Kidney (tissue), 14 donors: Measurements from ENCODE around the gene FGGY. TPM values are rescaled to one million over a fixed set of nuclear protein-coding genes. Genes with fewer than 3 reads are reported as not detected.

ENCODE experiments used
- DNase-seq, 5 donors: peaks; one replicate each; pipeline ENCODE4 v3.0.0-alpha.2; 2013 to 2020
- FAIRE-seq: peaks from 2 replicates; lab custom pipeline; 2012; peaks lifted over from hg19 to GRCh38; lab: Jason Lieb, UNC
- H3K27ac ChIP-seq, 2 donors: one replicate each; pipeline ENCODE4 v1.7.0; 2013; ENCODE audit warnings: low read depth in 2 of 2, low read length in 2 of 2, inconsistent platforms in 1 of 2
- H3K27me3 ChIP-seq: one replicate; pipeline ENCODE4 v1.7.1; 2013; ENCODE audit warnings: low read length, inconsistent platforms; ENCODE audit not compliant: control insufficient read depth, insufficient read depth
- H3K36me3 ChIP-seq, 3 donors: one replicate each; pipeline versions ENCODE4 v1.7.0 to v1.7.1; 2013; ENCODE audit warnings: low read length in 3 of 3, control low read depth in 1 of 3, inconsistent platforms in 1 of 3; ENCODE audit not compliant: insufficient read depth in 3 of 3, control insufficient read depth in 2 of 3
- H3K4me1 ChIP-seq, 3 donors: one replicate each; pipeline versions ENCODE4 v1.7.0 to v1.7.1; 2013; ENCODE audit warnings: low read length in 3 of 3, inconsistent platforms in 1 of 3, low read depth in 1 of 3; ENCODE audit not compliant: control insufficient read depth in 2 of 3, insufficient read depth in 2 of 3
- H3K4me3 ChIP-seq, 3 donors: one replicate each; pipeline versions ENCODE4 v1.7.0 to v1.8.1; 2013; ENCODE audit warnings: low read length in 3 of 3, control low read depth in 1 of 3, inconsistent platforms in 1 of 3
- H3K9ac ChIP-seq, 3 donors: one replicate each; pipeline versions ENCODE4 v1.7.0 to v1.7.1; 2013; ENCODE audit warnings: low read length in 3 of 3, control low read depth in 1 of 3, inconsistent platforms in 1 of 3
- H3K9me3 ChIP-seq, 3 donors: one replicate each; pipeline versions ENCODE4 v1.7.0 to v1.7.1; 2013; ENCODE audit warnings: low read length in 3 of 3, control low read depth in 1 of 3, inconsistent platforms in 1 of 3; ENCODE audit not compliant: control insufficient read depth in 2 of 3, insufficient read depth in 1 of 3
- intact Hi-C: fragments of 100-400 bp; cut with DNase I; formaldehyde crosslinking; loops from one replicate; pipeline ENCODE4 v1.11.1; 2022
- polyA plus RNA-seq: library from polyadenylated mRNA; stranded (reverse); fragments of 350-450 nt; fragmentation: Illumina TruSeq; extraction: RNeasy Lipid Tissue Mini Kit (QIAGEN cat#74804); gene quantifications from one replicate; pipeline ENCODE4 v1.2.3, GENCODE V29; 2014; ENCODE audit warnings: low read depth, low replicate concordance; ENCODE audit not compliant: insufficient read depth
- total RNA-seq: library from RNA; stranded (reverse); fragmentation: NEBNext Ultra II Directional; extraction: Animal tissue kit (Norgen Biotek cat#: 25700); gene quantifications from one replicate; pipeline ENCODE4 v1.2.1, GENCODE V29; 2021
- TF ChIP-seq, protein P1 (sequence below): IDR thresholded peaks from 3 replicates; pipeline ENCODE4 v1.5.1; 2012; ENCODE audit warnings: mild to moderate bottlenecking, moderate library complexity, borderline replicate concordance; ENCODE audit not compliant: insufficient read depth; ENCODE audit errors: extremely low read depth
- donor health status: control.
- donor health status: control.
- donor health status: control.
- donor health status: control.
- donor health status: control.
- donor health status: DM: yes; HTN: yes; CAD: no.
- donor health status: Normal renal cell carcinoma (clear cell type).

Gene FGGY
- total and polyA plus RNA-seq, 2 donors from 2014 or later = 11.2 to 31.0 TPM

DNA sequence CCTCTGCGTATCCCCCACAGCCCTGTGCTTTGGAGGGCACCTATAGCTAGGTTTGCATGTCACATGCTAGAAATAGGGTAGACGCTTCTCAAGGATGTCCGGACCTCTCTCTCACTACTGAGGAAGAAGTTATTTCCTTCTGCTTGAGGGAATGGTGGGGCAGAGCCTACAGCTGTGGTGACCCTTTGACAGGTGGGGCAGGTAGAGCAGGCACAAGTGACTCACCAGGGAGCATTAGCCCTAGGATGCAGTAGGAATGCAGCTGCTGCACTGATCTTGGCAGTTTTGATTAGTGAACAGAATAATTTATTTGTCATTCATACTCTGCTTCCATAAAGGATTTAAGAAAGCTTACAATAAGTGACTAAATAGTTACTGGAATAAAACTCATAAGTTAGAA, 388.2 kb downstream of the FGGY start:
- Histone ChIP-seq H3K9ac (no peak overlapping the region), H3K27ac (no peak overlapping the region), H3K4me1 (peaks cover 0 to under 1% (median 0%) of the 10 kb centered on the region in 3 donors), H3K4me3 (no peak overlapping the region), H3K9me3 (no peaks in the 10 kb centered on the region), H3K36me3 (no peaks in the 10 kb centered on the region), H3K27me3 (no peaks in the 10 kb centered on the region)
- no peak for FAIRE-seq
- DNase-seq = no peak
- TF ChIP-seq, protein P1, sequence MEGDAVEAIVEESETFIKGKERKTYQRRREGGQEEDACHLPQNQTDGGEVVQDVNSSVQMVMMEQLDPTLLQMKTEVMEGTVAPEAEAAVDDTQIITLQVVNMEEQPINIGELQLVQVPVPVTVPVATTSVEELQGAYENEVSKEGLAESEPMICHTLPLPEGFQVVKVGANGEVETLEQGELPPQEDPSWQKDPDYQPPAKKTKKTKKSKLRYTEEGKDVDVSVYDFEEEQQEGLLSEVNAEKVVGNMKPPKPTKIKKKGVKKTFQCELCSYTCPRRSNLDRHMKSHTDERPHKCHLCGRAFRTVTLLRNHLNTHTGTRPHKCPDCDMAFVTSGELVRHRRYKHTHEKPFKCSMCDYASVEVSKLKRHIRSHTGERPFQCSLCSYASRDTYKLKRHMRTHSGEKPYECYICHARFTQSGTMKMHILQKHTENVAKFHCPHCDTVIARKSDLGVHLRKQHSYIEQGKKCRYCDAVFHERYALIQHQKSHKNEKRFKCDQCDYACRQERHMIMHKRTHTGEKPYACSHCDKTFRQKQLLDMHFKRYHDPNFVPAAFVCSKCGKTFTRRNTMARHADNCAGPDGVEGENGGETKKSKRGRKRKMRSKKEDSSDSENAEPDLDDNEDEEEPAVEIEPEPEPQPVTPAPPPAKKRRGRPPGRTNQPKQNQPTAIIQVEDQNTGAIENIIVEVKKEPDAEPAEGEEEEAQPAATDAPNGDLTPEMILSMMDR = no peak
- intact Hi-C loops = no loop called here

DNA sequence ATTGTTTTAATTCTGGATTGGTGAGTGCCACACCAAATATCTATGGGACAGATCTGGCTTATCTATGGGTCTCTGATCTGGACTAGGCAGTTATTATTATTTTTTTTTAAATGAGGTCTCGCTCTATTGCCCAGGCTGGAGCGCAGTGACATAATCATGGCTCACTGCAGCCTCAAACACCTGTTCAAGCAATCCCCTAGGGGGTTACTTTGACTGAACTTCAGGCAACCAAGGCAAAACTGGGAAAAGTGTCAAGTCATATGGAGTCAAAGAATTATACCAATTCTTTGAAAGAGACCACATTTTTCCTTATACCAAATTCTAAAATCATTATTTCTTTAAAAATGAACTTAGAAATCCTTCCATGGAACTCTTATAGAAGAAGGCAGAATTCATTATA, 388.8 kb downstream of the FGGY start:
- Histone ChIP-seq H3K9ac (no peak overlapping the region), H3K9me3 (no peaks in the 10 kb centered on the region), H3K4me3 (no peak overlapping the region), H3K36me3 (no peaks in the 10 kb centered on the region), H3K27me3 (no peaks in the 10 kb centered on the region), H3K4me1 (peaks cover 0 to 5% (median 2%) of the 10 kb centered on the region in 3 donors), H3K27ac (no peak overlapping the region)
- intact Hi-C loops = no loop called here
- TF ChIP-seq, protein P1 = no peak
- DNase-seq (no peak), FAIRE-seq (no peak)

DNA sequence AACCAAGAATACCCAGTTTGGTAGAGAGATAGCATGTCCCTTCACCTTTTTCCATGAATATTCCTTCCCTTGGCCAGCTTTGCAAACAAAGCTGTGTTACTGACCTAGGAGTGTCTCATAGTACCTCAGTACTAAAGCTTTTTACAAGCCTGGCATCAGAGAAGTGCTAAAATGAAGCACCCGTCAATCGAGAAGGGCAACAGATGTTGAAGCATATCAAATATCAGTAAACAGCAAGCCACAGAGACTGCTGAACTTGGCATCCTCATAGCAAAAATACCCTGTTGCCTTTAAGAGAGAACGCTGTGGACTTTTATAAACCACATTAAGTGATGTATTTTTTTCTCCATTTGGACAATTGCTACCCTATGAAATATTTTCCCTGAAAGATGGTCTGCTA, 389.3 kb downstream of the FGGY start:
- intact Hi-C loops = no loop called here

More for the DNA sequence above, 389.3 kb downstream of the FGGY start:
- peak in 2 of 5 donors; percentile 77 to 80 for DNase-seq
- peaks cover 1 to 5% (median 2%) of the 10 kb centered on the region in 3 donors for H3K4me1 ChIP-seq
- FAIRE-seq = no peak
- no peak overlapping the region for H3K9ac ChIP-seq
- H3K4me3 ChIP-seq = no peak overlapping the region
- H3K27ac ChIP-seq = no peak overlapping the region
- TF ChIP-seq, protein P1 = no peak
- H3K27me3 ChIP-seq = no peaks in the 10 kb centered on the region
- H3K9me3 ChIP-seq = no peaks in the 10 kb centered on the region
- no peaks in the 10 kb centered on the region for H3K36me3 ChIP-seq
